Gastroesophageal sphincter (tissue), 3 donors: ENCODE measurements around the gene KCNJ10.

ENCODE experiments used
- CTCF ChIP-seq, 4 experiments: fragments of 200-600 bp in 2 of 4; fragments of 450-650 bp in 2 of 4; sonication (generic) in 1 of 4; IDR thresholded peaks; one replicate each; pipeline ENCODE4 v1.5.1; 2017 to 2019; ENCODE audit warnings: antibody characterized with exemption in 4 of 4, mild to moderate bottlenecking in 2 of 4, moderate library complexity in 2 of 4
- POLR2A ChIP-seq, 2 donors: fragments of 450-650 bp; IDR thresholded peaks; one replicate each; pipeline ENCODE4 v1.6.1; 2017; ENCODE audit warnings: antibody characterized with exemption in 2 of 2, mild to moderate bottlenecking in 2 of 2, moderate library complexity in 1 of 2
- POLR2AphosphoS5 ChIP-seq: sonication (generic); formaldehyde crosslinking; IDR thresholded peaks from one replicate; pipeline ENCODE4 v1.6.1; 2017; ENCODE audit warnings: antibody characterized with exemption

- no peak for TF ChIP-seq CTCF (IDR thresholded peaks at IDR 0.05)
- TF ChIP-seq POLR2A (IDR thresholded peaks at IDR 0.05), result no peak
- no peak for TF ChIP-seq POLR2AphosphoS5
Observed at GRCh38 chr1:159968901-159969300, 101.1 kb downstream of the KCNJ10 start.
